HFFc6 (cell line): ENCODE results near the gene CDR2. TPM values are rescaled to one million over a fixed set of nuclear protein-coding genes. Genes with fewer than 3 reads are reported as not detected.

Source experiments
- DNase-seq: peaks from one replicate; pipeline ENCODE4 v3.0.0-alpha.2; 2018
- H3K27ac Mint-ChIP-seq: 2 replicates; pipeline ENCODE4 v1.8.0; 2020; ENCODE audit warnings: mild to moderate bottlenecking, mixed read lengths
- H3K27me3 Mint-ChIP-seq: 2 replicates; pipeline ENCODE4 v1.8.0; 2021; ENCODE audit warnings: mild to moderate bottlenecking, moderate library complexity, mixed read lengths; ENCODE audit not compliant: insufficient read depth
- H3K36me3 Mint-ChIP-seq: 2 replicates; pipeline ENCODE4 v1.8.0; 2021; ENCODE audit warnings: low read depth, mixed read lengths
- H3K4me1 Mint-ChIP-seq: 2 replicates; pipeline ENCODE4 v1.8.0; 2020; ENCODE audit warnings: low read depth, mixed read lengths
- H3K4me3 Mint-ChIP-seq: 2 replicates; pipeline ENCODE4 v1.8.0; 2020; ENCODE audit warnings: mild to moderate bottlenecking, moderate library complexity, mixed read lengths
- H3K9me3 Mint-ChIP-seq: 2 replicates; pipeline ENCODE4 v1.8.0; 2020; ENCODE audit warnings: mild to moderate bottlenecking, mixed read lengths
- CTCF ChIP-seq: fragments of 200-600 bp; sonication (generic); IDR thresholded peaks from 2 replicates; pipeline ENCODE4 v1.5.0; 2021; ENCODE audit warnings: antibody characterized with exemption, mild to moderate bottlenecking
- total RNA-seq, 6 experiments: library from RNA; stranded (reverse); fragmentation: NEBNext Ultra II Directional; extraction: Animal tissue kit (Norgen Biotek cat#: 25700); gene quantifications; 2 replicates in 1 of 6; 3 replicates in 5 of 6; pipeline ENCODE4 v1.2.3, GENCODE V29; 2021

Gene CDR2
- total RNA-seq, 6 experiments from 2014 or later = 35.9 to 43.4 (median 39.1) TPM

- Mint-ChIP-seq H3K27ac (no peak overlapping the region), H3K27me3 (peaks cover 3% of the 10 kb centered on the region; the same call in 1 of the 2 replicates), H3K36me3 (peaks cover 71% of the 10 kb centered on the region), H3K4me3 (no peak overlapping the region), H3K4me1 (0 out of 2 replicates have a peak, but pooled peaks cover 8% of the 10 kb centered on the region), H3K9me3 (peaks cover 8% of the 10 kb centered on the region; the same call in 1 of the 2 replicates)
- TF ChIP-seq CTCF = no peak
- no peak for DNase-seq
Observed at GRCh38 chr16:22333457-22333994, 40.9 kb downstream of the CDR2 start.

GRCh38 chr16:22330326-22330725 lies 44.1 kb downstream of the CDR2 start:
- H3K9me3 Mint-ChIP-seq = no peaks in the 10 kb centered on the region
- DNase-seq = no peak
- peaks cover 44% of the 10 kb centered on the region for H3K36me3 Mint-ChIP-seq
- H3K4me3 Mint-ChIP-seq = no peak overlapping the region
- H3K27me3 Mint-ChIP-seq = peaks cover 4% of the 10 kb centered on the region; the same call in 1 of the 2 replicates
- no peak overlapping the region; the same call in 1 of the 2 replicates for H3K27ac Mint-ChIP-seq
- H3K4me1 Mint-ChIP-seq = no peaks in the 10 kb centered on the region
- no peak for TF ChIP-seq CTCF

- H3K36me3 Mint-ChIP-seq = peaks cover 34% of the 10 kb centered on the region
- H3K4me3 Mint-ChIP-seq = no peak overlapping the region
Observed at GRCh38 chr16:22329199-22329695, 45.2 kb downstream of the CDR2 start.

GRCh38 chr16:22328081-22328725 lies 46.2 kb downstream of the CDR2 start:
- Mint-ChIP-seq H3K36me3 (peaks cover 24% of the 10 kb centered on the region), H3K4me1 (no peaks in the 10 kb centered on the region)
- DNase-seq = no peak

More at GRCh38 chr16:22329199-22329695, 45.2 kb downstream of the CDR2 start:
- H3K27ac Mint-ChIP-seq = no peak overlapping the region
- no peak for DNase-seq
- H3K9me3 Mint-ChIP-seq = no peaks in the 10 kb centered on the region
- H3K4me1 Mint-ChIP-seq = no peaks in the 10 kb centered on the region
- peaks cover 10% of the 10 kb centered on the region for H3K27me3 Mint-ChIP-seq
- no peak for TF ChIP-seq CTCF

GRCh38 chr16:22327446-22327775 lies 47.0 kb downstream of the CDR2 start:
- Mint-ChIP-seq H3K27me3 (peaks cover 14% of the 10 kb centered on the region), H3K9me3 (no peaks in the 10 kb centered on the region), H3K27ac (no peak overlapping the region), H3K4me1 (no peaks in the 10 kb centered on the region), H3K36me3 (peaks cover 21% of the 10 kb centered on the region), H3K4me3 (no peak overlapping the region)
- no peak for TF ChIP-seq CTCF
- no peak for DNase-seq

More at GRCh38 chr16:22328081-22328725, 46.2 kb downstream of the CDR2 start:
- Mint-ChIP-seq H3K27ac (no peak overlapping the region), H3K27me3 (peaks cover 14% of the 10 kb centered on the region), H3K9me3 (no peaks in the 10 kb centered on the region), H3K4me3 (no peak overlapping the region)
- no peak for TF ChIP-seq CTCF
